HG03469 (cell line): Measurements from ENCODE around the gene ZMAT5.
"Not testable (repeated sequence)": the region's sequence is repeated elsewhere in the genome, so short reads cannot be mapped to it uniquely, and the experiment has no call there.

Experiments
- ATAC-seq: cut with Tn5 transposase; IDR thresholded peaks from one replicate; pipeline ENCODE4 v1.9.1; 2021; ENCODE audit warnings: mild to moderate bottlenecking, moderate library complexity, moderate number of reproducible peaks; ENCODE audit not compliant: unreplicated experiment

ZMAT5 gene

GRCh38 chr22:29755889-29756288 is 10.9 kb downstream of the ZMAT5 start:
- no peak for ATAC-seq

- not testable (repeated sequence) for ATAC-seq
Measured at GRCh38 chr22:29754658-29755395, 12.0 kb downstream of the ZMAT5 start.

GRCh38 chr22:29753808-29754657 is 12.8 kb downstream of the ZMAT5 start:
- ATAC-seq, result no peak

- ATAC-seq, result no peak
Measured at GRCh38 chr22:29751669-29752068, 15.1 kb downstream of the ZMAT5 start.

- no peak for ATAC-seq
Measured at GRCh38 chr22:29750559-29751538, 16.0 kb downstream of the ZMAT5 start.

- no peak for ATAC-seq
Measured at GRCh38 chr22:29750029-29750428, 16.8 kb downstream of the ZMAT5 start.

- ATAC-seq, result no peak
Measured at GRCh38 chr22:29748248-29748893, 18.4 kb downstream of the ZMAT5 start.

- ATAC-seq, result no peak
Measured at GRCh38 chr22:29747832-29748231, 19.0 kb downstream of the ZMAT5 start.

GRCh38 chr22:29744902-29745301 is 21.9 kb downstream of the ZMAT5 start:
- no peak for ATAC-seq

GRCh38 chr22:29742326-29742725 is 24.5 kb downstream of the ZMAT5 start:
- no peak for ATAC-seq

GRCh38 chr22:29741926-29742325 is 24.9 kb downstream of the ZMAT5 start:
- no peak for ATAC-seq

- no peak for ATAC-seq
Measured at GRCh38 chr22:29740216-29740615, 26.6 kb downstream of the ZMAT5 start.

- no peak for ATAC-seq
Measured at GRCh38 chr22:29739346-29739875, 27.4 kb downstream of the ZMAT5 start.

- ATAC-seq, result no peak
Measured at GRCh38 chr22:29738118-29738815, 28.5 kb downstream of the ZMAT5 start.

- no peak for ATAC-seq
Measured at GRCh38 chr22:29737251-29738117, 29.3 kb downstream of the ZMAT5 start.

GRCh38 chr22:29735416-29735815 is 31.4 kb downstream of the ZMAT5 start:
- no peak for ATAC-seq

GRCh38 chr22:29734838-29735237 is 32.0 kb downstream of the ZMAT5 start:
- no peak for ATAC-seq

GRCh38 chr22:29734406-29734805 is 32.4 kb downstream of the ZMAT5 start:
- ATAC-seq, result no peak
